ENCODE results near the gene SLC8A1. TPM values are rescaled to one million over a fixed set of nuclear protein-coding genes. Genes with fewer than 3 reads are reported as not detected.

SLC8A1 gene
- total RNA-seq, 1 experiment from 2014 or later, result 199 TPM

GRCh38 chr2:40330096-40330495 is 121.8 kb downstream of the SLC8A1 start:
- in situ Hi-C loops (cut with HindIII; ENCODE audit: low sequenced_read_pairs), result no loop called here
- no peak for DNase-seq (ENCODE audit: low spot score)

DNA sequence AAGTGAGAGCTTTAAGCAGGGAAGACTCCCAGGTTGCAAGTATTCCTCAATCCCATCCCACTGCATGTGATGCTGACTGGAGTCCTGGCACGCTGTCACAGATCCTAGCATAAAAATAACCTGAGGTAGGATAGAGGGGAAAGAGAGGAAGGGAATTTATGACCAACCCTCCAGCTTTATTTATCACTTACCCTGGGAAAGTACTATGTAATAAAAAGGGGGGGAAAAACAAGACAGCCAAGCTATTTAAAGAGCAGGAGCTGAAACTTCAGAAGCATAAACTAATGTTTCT is 122.2 kb downstream of the SLC8A1 start:
- in situ Hi-C loops (cut with HindIII; ENCODE audit: low sequenced_read_pairs), result no loop called here
- no peak for DNase-seq (ENCODE audit: low spot score)

DNA sequence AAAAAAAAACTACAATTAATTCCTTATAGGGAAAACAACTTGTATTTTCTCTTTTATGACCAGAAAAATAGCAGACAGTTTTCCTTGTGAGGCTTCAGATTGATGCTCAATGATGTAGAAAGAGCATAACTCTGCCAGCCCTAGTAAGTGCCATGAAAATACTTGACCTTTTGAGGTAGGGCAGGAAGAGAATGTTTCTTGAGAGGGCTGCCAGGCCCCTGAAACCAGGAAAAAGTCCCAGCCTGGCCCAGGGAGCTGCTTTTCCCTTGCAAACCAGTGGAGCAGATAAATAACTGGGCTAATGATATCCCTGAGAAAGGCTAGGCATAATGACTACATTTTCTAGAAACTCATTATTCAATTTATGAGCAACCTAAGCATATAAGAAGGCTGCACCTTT is 126.8 kb downstream of the SLC8A1 start:
- in situ Hi-C loops (cut with HindIII; ENCODE audit: low sequenced_read_pairs), result no loop called here

DNA sequence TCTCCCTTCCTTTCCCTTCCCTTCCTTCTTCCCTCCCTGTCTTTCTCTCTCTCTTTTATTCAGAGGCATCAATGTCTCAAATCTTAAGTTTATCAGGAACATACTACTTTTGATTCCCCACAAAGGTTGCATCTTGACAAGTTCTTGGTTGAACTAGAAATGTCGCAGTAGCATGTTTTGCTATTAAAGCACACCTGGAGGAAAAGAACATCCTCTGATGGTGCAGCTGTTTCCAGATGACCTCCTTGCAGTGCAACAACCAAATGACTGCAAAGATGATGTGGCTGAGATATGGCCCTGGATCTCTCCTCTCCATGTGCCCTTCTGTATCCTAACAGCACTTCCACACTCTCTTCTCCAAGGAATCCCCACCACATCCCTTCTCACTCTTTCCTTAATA is 127.2 kb downstream of the SLC8A1 start:
- in situ Hi-C loops (cut with HindIII; ENCODE audit: low sequenced_read_pairs), result no loop called here
- DNase-seq (ENCODE audit: low spot score), result no peak

More for the DNA sequence above, 126.8 kb downstream of the SLC8A1 start:
- no peak for DNase-seq (ENCODE audit: low spot score)

GRCh38 chr2:40321822-40322221 is 130.1 kb downstream of the SLC8A1 start:
- DNase-seq (ENCODE audit: low spot score), result no peak
- in situ Hi-C loops (cut with HindIII; ENCODE audit: low sequenced_read_pairs), result no loop called here

DNA sequence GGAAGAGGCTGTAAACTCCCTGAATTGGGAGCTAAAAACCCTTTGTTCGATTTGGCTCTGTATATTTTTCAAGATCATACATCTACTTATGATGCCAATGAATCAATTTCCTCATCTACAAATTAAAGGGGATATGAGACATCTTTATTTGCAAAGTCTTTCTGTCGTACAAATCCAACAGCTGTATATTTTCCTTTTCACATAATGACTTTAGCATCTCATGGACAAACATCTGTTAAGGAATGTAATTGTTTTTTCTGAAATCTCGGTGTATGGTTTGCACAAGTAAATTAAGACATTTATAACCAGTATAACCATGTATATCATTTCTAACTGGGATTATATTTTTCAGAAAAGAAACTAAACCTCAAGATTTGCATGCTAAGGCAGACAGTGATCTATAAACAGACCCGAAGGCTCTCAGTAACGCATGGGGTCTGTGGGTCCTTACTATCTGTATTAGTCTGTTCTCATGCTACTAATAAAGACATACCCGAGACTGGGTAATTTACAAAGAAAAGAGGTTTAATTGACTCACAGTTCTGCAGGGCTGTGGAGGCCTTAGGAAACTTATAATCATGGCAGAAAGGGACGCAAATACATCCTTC is 130.8 kb downstream of the SLC8A1 start:
- in situ Hi-C loops (cut with HindIII; ENCODE audit: low sequenced_read_pairs), result no loop called here
- no peak for DNase-seq (ENCODE audit: low spot score)

GRCh38 chr2:40318921-40319320 is 133.0 kb downstream of the SLC8A1 start:
- peak; percentile 60 for DNase-seq (ENCODE audit: low spot score)
- in situ Hi-C loops (cut with HindIII; ENCODE audit: low sequenced_read_pairs), result no loop called here

- in situ Hi-C loops (cut with HindIII; ENCODE audit: low sequenced_read_pairs), result no loop called here
- no peak for DNase-seq (ENCODE audit: low spot score)
Measured at GRCh38 chr2:40317761-40318160, 134.1 kb downstream of the SLC8A1 start.

DNA sequence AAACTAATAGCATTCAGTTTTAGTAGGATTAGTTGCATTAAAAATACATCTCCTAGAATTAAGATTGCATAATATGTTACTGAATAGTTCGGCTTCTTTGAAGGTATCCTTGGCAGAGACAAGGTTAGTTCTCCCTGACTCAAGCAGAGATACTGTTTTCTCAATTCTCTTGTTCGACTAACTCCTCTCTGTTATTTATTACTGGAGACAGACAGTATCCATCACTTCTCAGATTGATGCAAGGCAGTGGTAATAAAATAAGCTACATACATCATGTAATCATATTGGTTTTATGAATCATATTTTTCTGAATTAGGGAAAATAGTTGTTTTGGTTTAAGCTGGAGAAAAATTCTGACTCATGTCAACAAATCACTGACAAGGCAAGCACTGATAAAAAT is 134.8 kb downstream of the SLC8A1 start:
- DNase-seq (ENCODE audit: low spot score), result no peak
- in situ Hi-C loops (cut with HindIII; ENCODE audit: low sequenced_read_pairs), result no loop called here

GRCh38 chr2:40316620-40317019 is 135.3 kb downstream of the SLC8A1 start:
- in situ Hi-C loops (cut with HindIII; ENCODE audit: low sequenced_read_pairs), result no loop called here

DNA sequence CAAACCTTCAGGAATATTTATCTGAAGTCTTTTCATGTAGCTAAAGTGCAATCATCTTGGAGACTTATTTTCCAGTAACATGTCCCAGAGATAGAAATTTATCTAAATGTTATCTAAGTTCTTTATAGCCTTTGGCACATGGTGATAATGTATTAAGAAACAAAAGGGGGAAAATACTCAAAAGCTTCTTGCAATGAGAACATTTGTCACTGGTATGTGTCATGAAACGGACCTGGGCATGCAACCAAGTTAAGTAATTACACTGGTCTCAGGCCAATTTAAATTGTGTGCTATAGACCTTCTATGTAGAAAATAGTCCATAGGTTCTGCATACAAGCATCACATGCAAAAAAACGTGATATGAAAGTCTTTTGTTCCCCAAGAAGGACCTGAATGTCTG is 136.2 kb downstream of the SLC8A1 start:
- in situ Hi-C loops (cut with HindIII; ENCODE audit: low sequenced_read_pairs), result no loop called here
- DNase-seq (ENCODE audit: low spot score), result no peak

More at GRCh38 chr2:40316620-40317019, 135.3 kb downstream of the SLC8A1 start:
- DNase-seq (ENCODE audit: low spot score), result no peak

GRCh38 chr2:40311026-40311425 is 140.9 kb downstream of the SLC8A1 start:
- in situ Hi-C loops (cut with HindIII; ENCODE audit: low sequenced_read_pairs), result no loop called here

DNA sequence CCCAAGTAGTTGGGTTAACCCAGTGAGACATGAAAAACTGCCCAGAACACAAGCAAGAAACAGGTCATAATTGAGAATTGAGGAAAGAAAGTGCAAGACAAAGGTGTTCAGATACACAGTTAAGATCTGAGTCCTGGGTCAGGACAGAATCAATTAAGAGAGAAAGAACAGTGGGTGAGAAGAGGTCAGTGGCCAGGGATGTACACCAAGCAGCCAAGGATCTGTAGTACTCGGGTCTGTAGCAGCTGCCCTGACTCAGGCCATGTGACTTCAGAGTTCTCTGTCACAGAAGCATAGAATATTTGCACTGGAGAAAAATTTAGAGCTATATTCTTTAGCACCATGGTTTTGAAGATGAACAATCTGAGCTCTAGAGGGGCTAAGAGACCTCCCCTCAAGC is 141.6 kb downstream of the SLC8A1 start:
- in situ Hi-C loops (cut with HindIII; ENCODE audit: low sequenced_read_pairs), result no loop called here

More at GRCh38 chr2:40311026-40311425, 140.9 kb downstream of the SLC8A1 start:
- DNase-seq (ENCODE audit: low spot score), result no peak

GRCh38 chr2:40304340-40304739 is 147.6 kb downstream of the SLC8A1 start:
- peak; percentile 35 for DNase-seq (ENCODE audit: low spot score)
- in situ Hi-C loops (cut with HindIII; ENCODE audit: low sequenced_read_pairs), result no loop called here

More for the DNA sequence above, 141.6 kb downstream of the SLC8A1 start:
- DNase-seq (ENCODE audit: low spot score), result no peak

- DNase-seq (ENCODE audit: low spot score), result no peak
- in situ Hi-C loops (cut with HindIII; ENCODE audit: low sequenced_read_pairs), result no loop called here
Measured at GRCh38 chr2:40303746-40304145, 148.1 kb downstream of the SLC8A1 start.

DNA sequence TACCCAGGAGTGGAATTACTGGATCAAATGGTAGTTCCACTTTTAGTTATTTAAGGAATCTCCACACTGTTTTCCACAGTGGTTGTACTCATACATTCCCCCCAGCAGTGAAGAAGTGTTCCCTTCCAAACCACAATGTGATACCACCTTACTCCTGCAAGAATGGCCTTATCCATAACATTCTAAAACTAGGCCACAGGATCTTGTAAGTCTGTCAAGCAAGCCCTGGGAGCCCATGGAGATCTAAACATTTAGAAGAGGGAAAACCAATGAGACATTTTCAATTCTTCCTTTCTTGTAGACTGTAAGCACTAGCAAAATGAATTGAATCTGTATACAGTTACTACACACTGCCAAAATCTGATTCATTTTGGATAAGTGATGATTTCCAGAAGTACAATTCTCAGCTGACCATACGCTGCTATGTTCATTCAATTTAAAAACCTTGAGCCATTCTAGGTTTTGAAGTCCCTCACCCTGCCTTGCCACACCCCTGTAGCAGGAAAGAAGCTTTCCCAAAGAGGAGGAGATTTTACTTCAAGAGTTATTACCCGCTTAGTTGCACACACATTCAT is 149.1 kb downstream of the SLC8A1 start:
- no peak for DNase-seq (ENCODE audit: low spot score)
- in situ Hi-C loops (cut with HindIII; ENCODE audit: low sequenced_read_pairs), result no loop called here

GRCh38 chr2:40300391-40300790 is 151.5 kb downstream of the SLC8A1 start:
- DNase-seq (ENCODE audit: low spot score), result no peak
- in situ Hi-C loops (cut with HindIII; ENCODE audit: low sequenced_read_pairs), result no loop called here

DNA sequence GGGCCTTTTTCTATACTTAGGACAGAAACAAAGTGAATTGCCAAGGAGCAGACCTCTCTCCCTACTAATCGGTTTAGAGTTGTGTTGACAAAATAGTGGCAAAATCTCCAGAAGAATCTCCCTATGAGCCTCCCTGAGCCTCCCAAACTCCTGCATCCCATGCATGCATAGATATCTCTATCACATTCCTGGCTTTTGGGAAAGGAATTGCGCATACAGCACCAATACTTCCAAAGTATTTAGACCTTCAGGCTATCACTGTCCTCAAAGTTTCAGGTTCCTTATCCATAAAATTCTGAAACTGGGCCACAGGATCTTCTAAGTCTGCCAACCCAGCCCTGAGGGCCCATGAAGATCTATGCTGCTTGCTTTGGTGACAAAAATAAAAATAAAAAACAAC is 152.1 kb downstream of the SLC8A1 start:
- DNase-seq (ENCODE audit: low spot score), result no peak
- in situ Hi-C loops (cut with HindIII; ENCODE audit: low sequenced_read_pairs), result no loop called here

DNA sequence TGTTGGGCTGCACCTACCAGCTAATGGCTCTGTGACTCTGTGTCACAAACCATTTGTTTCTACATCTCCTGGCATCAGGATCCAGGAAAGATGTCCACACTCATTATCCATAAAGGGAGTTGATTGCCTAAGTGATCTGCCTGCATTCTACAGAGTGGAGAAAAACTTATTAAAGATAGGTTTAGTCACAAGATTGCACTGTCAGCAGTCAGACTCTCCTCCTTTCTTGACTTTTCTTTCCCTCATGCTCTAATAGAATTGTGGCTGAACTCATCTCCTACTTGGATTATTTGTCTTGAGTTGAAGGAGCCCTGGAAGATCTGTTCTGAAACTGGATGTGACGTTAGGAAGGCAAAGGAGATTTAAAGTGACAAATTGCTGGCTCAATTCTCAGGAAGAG is 152.7 kb downstream of the SLC8A1 start:
- in situ Hi-C loops (cut with HindIII; ENCODE audit: low sequenced_read_pairs), result no loop called here
- DNase-seq (ENCODE audit: low spot score), result no peak

GRCh38 chr2:40298026-40298425 is 153.9 kb downstream of the SLC8A1 start:
- in situ Hi-C loops (cut with HindIII; ENCODE audit: low sequenced_read_pairs), result no loop called here

DNA sequence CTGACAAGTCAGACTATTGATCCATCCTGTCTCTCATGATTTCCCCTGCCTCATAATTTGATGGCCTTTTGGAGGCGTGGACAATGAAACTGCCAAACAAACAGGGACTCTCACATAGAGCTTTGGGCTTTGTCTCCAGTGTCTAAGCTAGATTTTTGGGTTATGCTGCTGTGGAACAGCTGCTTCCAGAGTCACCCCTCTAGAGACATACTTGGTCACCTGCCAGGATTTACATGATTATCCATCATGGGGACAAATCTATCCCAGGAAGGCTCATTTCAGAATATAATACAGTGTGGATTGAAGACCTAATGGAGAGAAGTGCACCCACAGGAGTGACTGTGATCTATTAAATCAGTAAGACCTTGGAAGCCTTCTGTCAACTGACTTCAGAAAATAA is 159.6 kb downstream of the SLC8A1 start:
- no peak for DNase-seq (ENCODE audit: low spot score)
- in situ Hi-C loops (cut with HindIII; ENCODE audit: low sequenced_read_pairs), result no loop called here

More at GRCh38 chr2:40298026-40298425, 153.9 kb downstream of the SLC8A1 start:
- DNase-seq (ENCODE audit: low spot score), result no peak
